CD14-positive monocyte (primary cell): ENCODE measurements around the gene CA4. TPM values are rescaled to one million over a fixed set of nuclear protein-coding genes. Genes with fewer than 3 reads are reported as not detected.

ENCODE experiments used
- DNase-seq, 3 donors: peaks; one replicate each; pipeline ENCODE4 v3.0.0-alpha.2; 2011 to 2022
- H2AFZ ChIP-seq: 2 replicates; pipeline ENCODE4 v1.6.0; 2012; ENCODE audit warnings: mild to moderate bottlenecking, low read depth, low read length, inconsistent platforms; ENCODE audit not compliant: insufficient read depth, poor library complexity, severe bottlenecking
- H3K27ac ChIP-seq, 2 donors: 1 replicate in 1 of 2; 2 replicates in 1 of 2; pipeline ENCODE4 v1.5.1; 2012 to 2013; ENCODE audit warnings: low read length in 2 of 2, control low read depth in 1 of 2, inconsistent platforms in 1 of 2, low read depth in 1 of 2, mild to moderate bottlenecking in 1 of 2
- H3K27me3 ChIP-seq, 2 donors: one replicate each; pipeline versions ENCODE4 v1.6.0 to v1.6.1; 2011 to 2013; ENCODE audit warnings: low read length in 2 of 2; ENCODE audit not compliant: control insufficient read depth in 2 of 2, insufficient read depth in 2 of 2
- H3K36me3 ChIP-seq, 2 donors: replicated peaks in 1 of 2; 1 replicate in 1 of 2; 2 replicates in 1 of 2; pipeline versions ENCODE4 v1.5.1 to v1.6.1; 2012 to 2013; ENCODE audit warnings: low read length in 2 of 2, control low read depth in 1 of 2, inconsistent platforms in 1 of 2, mild to moderate bottlenecking in 1 of 2; ENCODE audit not compliant: insufficient read depth in 2 of 2, control insufficient read depth in 1 of 2
- H3K4me1 ChIP-seq, 2 donors: 1 replicate in 1 of 2; 2 replicates in 1 of 2; pipeline versions ENCODE4 v1.5.1 to v1.6.1; 2012 to 2013; ENCODE audit warnings: low read length in 2 of 2, control low read depth in 1 of 2, inconsistent platforms in 1 of 2, mild to moderate bottlenecking in 1 of 2, moderate library complexity in 1 of 2; ENCODE audit not compliant: insufficient read depth in 2 of 2, control insufficient read depth in 1 of 2
- H3K4me2 ChIP-seq: replicated peaks from 2 replicates; pipeline ENCODE3; 2012; ENCODE audit warnings: low read length, moderate library complexity, mild to moderate bottlenecking; ENCODE audit not compliant: poor library complexity, severe bottlenecking; ENCODE audit errors: extremely low read depth
- H3K4me3 ChIP-seq, 3 experiments: fragments of 200-600 bp in 1 of 3; sonication (generic) in 1 of 3; replicated peaks in 1 of 3; 1 replicate in 2 of 3; 2 replicates in 1 of 3; pipeline ENCODE4 v1.5.1; 2011 to 2013; ENCODE audit warnings: low read length in 3 of 3, mild to moderate bottlenecking in 3 of 3, control low read depth in 2 of 3, low read depth in 2 of 3, inconsistent platforms in 1 of 3, moderate library complexity in 1 of 3
- H3K79me2 ChIP-seq: 2 replicates; pipeline ENCODE4 v1.6.0; 2012; ENCODE audit warnings: mild to moderate bottlenecking, control low read depth, inconsistent platforms, low read length, moderate library complexity; ENCODE audit not compliant: insufficient read depth
- H3K9ac ChIP-seq: 2 replicates; pipeline ENCODE4 v1.6.0; 2017; ENCODE audit warnings: low read length, mild to moderate bottlenecking; ENCODE audit not compliant: insufficient read depth, poor library complexity, severe bottlenecking
- H3K9me3 ChIP-seq, 2 donors: replicated peaks in 1 of 2; 1 replicate in 1 of 2; 2 replicates in 1 of 2; pipeline versions ENCODE4 v1.5.1 to v1.6.1; 2012 to 2013; ENCODE audit warnings: low read length in 2 of 2, control low read depth in 1 of 2; ENCODE audit not compliant: control insufficient read depth in 1 of 2, insufficient read depth in 1 of 2
- H4K20me1 ChIP-seq: 2 replicates; pipeline ENCODE4 v1.6.0; 2012; ENCODE audit warnings: mild to moderate bottlenecking, low read length, control low read depth, moderate library complexity; ENCODE audit not compliant: insufficient read depth
- H3K27ac Mint-ChIP-seq, 7 donors: one replicate each; pipeline ENCODE4 v1.8.0; 2020; ENCODE audit warnings: mild to moderate bottlenecking in 7 of 7, mixed read lengths in 7 of 7, moderate library complexity in 6 of 7, inconsistent platforms in 2 of 7
- H3K27me3 Mint-ChIP-seq, 3 donors: one replicate each; pipeline ENCODE4 v1.8.0; 2021 to 2022; ENCODE audit warnings: low read depth in 3 of 3, mild to moderate bottlenecking in 3 of 3, mixed read lengths in 3 of 3, moderate library complexity in 3 of 3, inconsistent platforms in 1 of 3
- H3K36me3 Mint-ChIP-seq, 2 donors: one replicate each; pipeline ENCODE4 v1.8.0; 2020; ENCODE audit warnings: mixed read lengths in 2 of 2, inconsistent platforms in 1 of 2, mild to moderate bottlenecking in 1 of 2
- H3K4me1 Mint-ChIP-seq: one replicate; pipeline ENCODE4 v1.8.0; 2020; ENCODE audit warnings: mild to moderate bottlenecking, mixed read lengths
- H3K4me3 Mint-ChIP-seq, 2 donors: one replicate each; pipeline ENCODE4 v1.8.0; 2020; ENCODE audit warnings: mild to moderate bottlenecking in 2 of 2, mixed read lengths in 2 of 2, moderate library complexity in 1 of 2
- H3K9me3 Mint-ChIP-seq, 7 donors: one replicate each; pipeline ENCODE4 v1.8.0; 2020 to 2022; ENCODE audit warnings: mixed read lengths in 7 of 7, mild to moderate bottlenecking in 6 of 7, moderate library complexity in 6 of 7, inconsistent platforms in 2 of 7
- CTCF ChIP-seq: fragments of 200-600 bp; IDR thresholded peaks from one replicate; pipeline ENCODE4 v1.8.0; 2022; ENCODE audit warnings: antibody characterized with exemption, mild to moderate bottlenecking
- WGBS: methylation state at CpG from one replicate; pipeline ENCODE4 v1.1.5; 2013; ENCODE audit warnings: missing lambda C conversion rate; ENCODE audit not compliant: insufficient coverage; 5-methylcytosine and 5-hydroxymethylcytosine counted together
- intact Hi-C, 2 donors: fragments of 100-400 bp; cut with micrococcal nuclease; formaldehyde crosslinking; loops; one replicate each; pipeline versions ENCODE4 v1.15.0 to v1.15.1; 2023
- polyA plus RNA-seq, 3 donors: library from polyadenylated mRNA; depleted of rRNA in 1 of 3; unstranded in 2 of 3; stranded (reverse) in 1 of 3; fragments of 300-500 nt in 2 of 3; fragments of >200 nt in 1 of 3; fragmentation: Illumina TruSeq in 2 of 3; gene quantifications; 1 replicate in 2 of 3; 2 replicates in 1 of 3; pipeline ENCODE4 v1.2.3, GENCODE V29; 2012 to 2021

Gene CA4
- polyA plus RNA-seq, 3 donors = not detected

GRCh38 chr17:60127068-60128064 lies 22.4 kb upstream of the CA4 start:
- Mint-ChIP-seq H3K4me3 (no peak overlapping the region), H3K27me3 (peaks cover 5 to 17% (median 10%) of the 10 kb centered on the region in 3 donors), H3K4me1 (no peaks in the 10 kb centered on the region), H3K27ac (peak overlapping the region in 1 of 7 donors; percentile 1), H3K36me3 (peaks cover under 1 to 3% of the 10 kb centered on the region in 2 donors), H3K9me3 (no peaks in the 10 kb centered on the region)
- Histone ChIP-seq H3K36me3 (no peaks in the 10 kb centered on the region), H3K27me3 (peaks cover 0 to 3% of the 10 kb centered on the region in 2 donors), H3K4me2 (no peak overlapping the region), H4K20me1 (no peaks in the 10 kb centered on the region), H3K4me3 (no peak overlapping the region), H3K79me2 (no peaks in the 10 kb centered on the region), H2AFZ (no peak overlapping the region), H3K27ac (no peak overlapping the region), H3K9ac (no peak overlapping the region), H3K4me1 (no peaks in the 10 kb centered on the region), H3K9me3 (no peaks in the 10 kb centered on the region)
- 91% methylated on average over 11 of the region's 14 CpGs for WGBS
- no peak for DNase-seq
- intact Hi-C loops = no loop called here
- no peak for TF ChIP-seq CTCF

- Histone ChIP-seq H3K27me3 (peaks cover 0 to 3% of the 10 kb centered on the region in 2 donors), H3K4me3 (no peak overlapping the region), H2AFZ (no peak overlapping the region), H3K4me2 (no peak overlapping the region), H3K9me3 (no peaks in the 10 kb centered on the region), H3K9ac (no peak overlapping the region), H3K27ac (no peak overlapping the region), H3K79me2 (no peaks in the 10 kb centered on the region), H3K4me1 (no peaks in the 10 kb centered on the region), H3K36me3 (no peaks in the 10 kb centered on the region), H4K20me1 (no peaks in the 10 kb centered on the region)
- Mint-ChIP-seq H3K4me3 (no peak overlapping the region), H3K27ac (peak overlapping the region in 1 of 7 donors; percentile 33), H3K27me3 (peaks cover 7 to 17% (median 10%) of the 10 kb centered on the region in 3 donors), H3K4me1 (no peaks in the 10 kb centered on the region), H3K36me3 (peaks cover 2 to 5% of the 10 kb centered on the region in 2 donors), H3K9me3 (no peaks in the 10 kb centered on the region)
- no peak for DNase-seq
- intact Hi-C loops = no loop called here
- 100% methylated on average over 4 of the region's 8 CpGs for WGBS
- no peak for TF ChIP-seq CTCF
Measured at GRCh38 chr17:60128171-60128859, 21.5 kb upstream of the CA4 start.
